BLaER1 (cell line): Measurements from ENCODE around the gene ZBTB12.

Experiments
- H3K27ac ChIP-seq: shearing (Covaris generic); formaldehyde crosslinking; 2 replicates; pipeline ENCODE4 v1.8.1; 2022
- H3K27me3 ChIP-seq: shearing (Covaris generic); formaldehyde crosslinking; 2 replicates; pipeline ENCODE4 v1.8.1; 2022
- H3K36me3 ChIP-seq: shearing (Covaris generic); formaldehyde crosslinking; 2 replicates; pipeline ENCODE4 v1.8.1; 2022
- H3K4me1 ChIP-seq: shearing (Covaris generic); formaldehyde crosslinking; 2 replicates; pipeline ENCODE4 v1.8.1; 2022
- H3K4me2 ChIP-seq: shearing (Covaris generic); formaldehyde crosslinking; 2 replicates; pipeline ENCODE4 v1.8.1; 2022
- H3K4me3 ChIP-seq: shearing (Covaris generic); formaldehyde crosslinking; 2 replicates; pipeline ENCODE4 v1.8.1; 2022
- H3K9ac ChIP-seq: shearing (Covaris generic); formaldehyde crosslinking; 2 replicates; pipeline ENCODE4 v1.8.1; 2022
- H3K9me3 ChIP-seq: shearing (Covaris generic); formaldehyde crosslinking; 2 replicates; pipeline ENCODE4 v1.8.1; 2022
- H4K20me1 ChIP-seq: shearing (Covaris generic); formaldehyde crosslinking; 2 replicates; pipeline ENCODE4 v1.8.1; 2022
- Cebpa-rat ChIP-seq: shearing (Covaris generic); IDR thresholded peaks from 2 replicates; pipeline ENCODE4 v1.8.1; 2022

Gene ZBTB12, protein sequence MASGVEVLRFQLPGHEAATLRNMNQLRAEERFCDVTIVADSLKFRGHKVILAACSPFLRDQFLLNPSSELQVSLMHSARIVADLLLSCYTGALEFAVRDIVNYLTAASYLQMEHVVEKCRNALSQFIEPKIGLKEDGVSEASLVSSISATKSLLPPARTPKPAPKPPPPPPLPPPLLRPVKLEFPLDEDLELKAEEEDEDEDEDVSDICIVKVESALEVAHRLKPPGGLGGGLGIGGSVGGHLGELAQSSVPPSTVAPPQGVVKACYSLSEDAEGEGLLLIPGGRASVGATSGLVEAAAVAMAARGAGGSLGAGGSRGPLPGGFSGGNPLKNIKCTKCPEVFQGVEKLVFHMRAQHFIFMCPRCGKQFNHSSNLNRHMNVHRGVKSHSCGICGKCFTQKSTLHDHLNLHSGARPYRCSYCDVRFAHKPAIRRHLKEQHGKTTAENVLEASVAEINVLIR

DNA sequence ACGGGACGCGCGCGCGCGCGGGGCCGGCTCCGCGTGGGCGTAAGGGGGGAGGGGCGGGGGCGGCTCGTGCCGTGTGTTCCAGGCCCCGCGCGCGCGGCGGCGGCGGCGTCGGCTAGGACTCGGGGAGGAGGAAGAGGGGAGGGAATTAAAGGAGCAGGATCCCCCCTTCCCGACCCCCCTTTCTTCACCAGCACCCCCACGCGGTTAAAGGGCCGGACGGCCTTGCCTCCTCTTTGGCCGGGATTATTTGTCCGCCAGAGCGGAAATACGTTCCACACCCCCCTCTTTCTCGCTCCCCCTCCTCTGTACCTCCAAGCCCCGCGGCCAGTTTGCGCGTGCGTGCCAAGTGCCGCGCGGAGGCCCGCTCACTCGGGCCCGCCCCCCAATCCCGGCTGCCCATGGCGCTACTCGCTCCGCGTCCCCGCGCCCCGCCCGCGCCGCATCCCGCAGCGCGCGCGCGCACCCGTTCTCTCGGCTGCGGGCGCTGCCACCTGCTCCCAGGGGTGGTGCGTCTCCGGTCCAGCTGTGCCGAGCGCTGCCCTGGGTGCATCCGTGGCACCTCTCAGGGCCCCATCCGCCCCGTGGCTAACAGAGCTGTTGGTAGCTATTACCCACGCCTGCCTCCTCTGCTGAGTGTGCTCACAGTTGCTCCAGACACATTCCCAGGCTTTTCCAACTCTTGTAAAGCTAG, at the start of gene ZBTB12:
ZBTB12 (minus strand) TSS at position 134 of the 691 bp plus-strand sequence. CDS start 781 bp downstream, outside the sequence.
- peaks cover 35% of the 10 kb centered on the region for H3K4me1 ChIP-seq
- peak within 1 kb of the TSS; percentile 85 for H3K9ac ChIP-seq
- TF ChIP-seq Cebpa-rat, result no peak
- no peaks in the 10 kb centered on the region for H3K9me3 ChIP-seq
- H4K20me1 ChIP-seq, result no peaks in the 10 kb centered on the region
- no peaks in the 10 kb centered on the region for H3K27me3 ChIP-seq
- H3K36me3 ChIP-seq, result no peaks in the 10 kb centered on the region
- H3K4me2 ChIP-seq, result peak within 1 kb of the TSS; percentile 81
- peak within 1 kb of the TSS; percentile 73 for H3K4me3 ChIP-seq
- H3K27ac ChIP-seq, result peak within 1 kb of the TSS; percentile 92

DNA sequence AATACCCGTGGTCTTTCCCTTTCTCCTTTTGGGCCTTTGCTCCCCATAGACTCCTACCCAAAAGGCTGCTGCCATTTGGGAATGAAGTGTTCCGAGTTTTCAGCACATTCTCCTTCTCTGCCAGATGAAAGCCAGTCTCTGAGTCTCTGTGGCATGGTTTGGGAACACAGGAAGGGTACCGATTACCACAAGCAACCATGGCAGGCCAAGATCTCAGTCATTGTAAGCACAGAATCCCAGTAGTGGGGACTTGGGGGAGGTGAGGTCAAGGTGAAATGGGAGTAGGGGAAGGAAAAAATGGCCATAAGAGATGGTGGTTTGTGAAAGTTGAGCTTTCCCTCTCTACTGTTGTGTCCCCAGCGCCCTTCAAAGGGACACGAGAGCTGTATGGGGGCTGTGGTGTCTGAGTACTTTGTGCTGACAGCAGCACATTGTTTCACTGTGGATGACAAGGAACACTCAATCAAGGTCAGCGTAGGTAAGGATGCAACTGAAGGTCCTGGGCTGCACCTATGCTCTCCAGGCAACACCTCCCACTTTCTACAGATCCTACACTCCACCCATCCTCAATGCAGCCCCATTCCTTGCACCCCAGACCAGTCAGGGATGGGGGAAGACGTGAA, 48.2 kb upstream of the ZBTB12 start:
- Histone ChIP-seq H4K20me1 (no peaks in the 10 kb centered on the region), H3K9me3 (no peaks in the 10 kb centered on the region), H3K4me1 (no peaks in the 10 kb centered on the region), H3K4me3 (no peak overlapping the region), H3K4me2 (no peak overlapping the region), H3K27me3 (no peaks in the 10 kb centered on the region), H3K9ac (no peak overlapping the region), H3K36me3 (peaks cover 52% of the 10 kb centered on the region), H3K27ac (no peak overlapping the region)
- no peak for TF ChIP-seq Cebpa-rat

DNA sequence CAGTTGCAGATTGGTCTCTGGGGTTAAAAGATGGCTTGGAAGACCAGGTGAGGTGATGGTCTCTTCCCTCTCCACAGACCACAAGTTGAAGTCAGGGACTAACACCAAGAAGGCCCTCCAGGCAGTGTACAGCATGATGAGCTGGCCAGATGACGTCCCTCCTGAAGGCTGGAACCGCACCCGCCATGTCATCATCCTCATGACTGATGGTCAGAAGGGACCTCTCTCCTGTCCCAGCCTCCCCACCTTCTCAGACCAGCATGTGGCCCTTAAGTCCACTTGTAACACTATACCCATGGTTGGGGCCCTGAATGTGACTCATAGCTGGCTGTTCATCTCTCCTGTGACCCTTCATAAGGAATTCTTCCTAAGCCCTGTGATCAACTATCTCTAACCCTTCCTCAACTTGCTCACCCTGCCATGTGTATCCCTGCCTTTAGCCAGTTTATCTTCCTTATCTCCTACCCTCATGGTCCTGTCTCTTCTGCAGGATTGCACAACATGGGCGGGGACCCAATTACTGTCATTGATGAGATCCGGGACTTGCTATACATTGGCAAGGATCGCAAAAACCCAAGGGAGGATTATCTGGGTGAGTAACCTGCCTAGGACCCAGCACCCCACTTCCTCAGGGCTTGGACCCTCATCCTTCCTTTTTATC, 47.0 kb upstream of the ZBTB12 start:
- Histone ChIP-seq H3K9ac (no peak overlapping the region), H3K4me1 (no peaks in the 10 kb centered on the region), H3K4me3 (no peak overlapping the region), H4K20me1 (no peaks in the 10 kb centered on the region), H3K27me3 (no peaks in the 10 kb centered on the region), H3K4me2 (no peak overlapping the region), H3K9me3 (no peaks in the 10 kb centered on the region), H3K27ac (no peak overlapping the region), H3K36me3 (peaks cover 41% of the 10 kb centered on the region)
- 0 out of 2 replicates have a peak, but pooled peaks have one; percentile 16 for TF ChIP-seq Cebpa-rat

DNA sequence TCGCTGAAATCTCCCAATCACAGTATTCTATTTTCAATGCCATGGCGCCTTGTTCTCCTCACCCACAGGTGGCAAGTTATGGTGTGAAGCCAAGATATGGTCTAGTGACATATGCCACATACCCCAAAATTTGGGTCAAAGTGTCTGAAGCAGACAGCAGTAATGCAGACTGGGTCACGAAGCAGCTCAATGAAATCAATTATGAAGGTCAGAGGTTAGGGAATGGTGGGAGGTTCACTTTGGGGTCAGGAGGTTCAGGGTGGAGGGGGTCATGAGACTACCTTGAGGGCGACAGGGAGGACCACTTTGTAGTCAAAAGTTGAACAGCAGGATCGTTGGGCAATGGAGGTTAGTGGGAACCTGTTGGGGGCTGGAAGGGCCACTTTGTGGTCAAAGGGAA, 46.4 kb upstream of the ZBTB12 start:
- Histone ChIP-seq H4K20me1 (no peaks in the 10 kb centered on the region), H3K4me2 (no peak overlapping the region), H3K4me3 (no peak overlapping the region), H3K27ac (no peak overlapping the region), H3K9me3 (no peaks in the 10 kb centered on the region), H3K4me1 (no peaks in the 10 kb centered on the region), H3K9ac (no peak overlapping the region), H3K36me3 (peaks cover 35% of the 10 kb centered on the region), H3K27me3 (no peaks in the 10 kb centered on the region)
- no peak for TF ChIP-seq Cebpa-rat

DNA sequence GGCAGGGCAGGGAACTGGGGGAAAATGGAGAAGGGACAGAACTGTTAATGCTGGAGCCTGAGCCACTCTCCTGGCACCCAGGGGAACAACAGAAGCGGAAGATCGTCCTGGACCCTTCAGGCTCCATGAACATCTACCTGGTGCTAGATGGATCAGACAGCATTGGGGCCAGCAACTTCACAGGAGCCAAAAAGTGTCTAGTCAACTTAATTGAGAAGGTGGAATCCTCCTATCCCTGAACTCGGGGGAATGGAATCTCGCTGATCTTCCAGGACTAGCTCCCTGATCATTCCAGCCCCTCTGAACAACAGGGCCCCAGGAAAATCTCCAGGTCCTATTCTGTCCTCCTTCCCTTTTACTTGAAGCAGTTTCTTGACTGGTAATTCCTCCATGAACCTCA, 46.0 kb upstream of the ZBTB12 start:
- H3K4me2 ChIP-seq, result no peak overlapping the region
- H3K4me1 ChIP-seq, result no peaks in the 10 kb centered on the region
- H4K20me1 ChIP-seq, result no peaks in the 10 kb centered on the region
- no peak for TF ChIP-seq Cebpa-rat
- H3K27me3 ChIP-seq, result no peaks in the 10 kb centered on the region
- no peaks in the 10 kb centered on the region for H3K9me3 ChIP-seq
- H3K36me3 ChIP-seq, result peaks cover 31% of the 10 kb centered on the region
- H3K4me3 ChIP-seq, result no peak overlapping the region
- H3K27ac ChIP-seq, result no peak overlapping the region
- no peak overlapping the region for H3K9ac ChIP-seq

DNA sequence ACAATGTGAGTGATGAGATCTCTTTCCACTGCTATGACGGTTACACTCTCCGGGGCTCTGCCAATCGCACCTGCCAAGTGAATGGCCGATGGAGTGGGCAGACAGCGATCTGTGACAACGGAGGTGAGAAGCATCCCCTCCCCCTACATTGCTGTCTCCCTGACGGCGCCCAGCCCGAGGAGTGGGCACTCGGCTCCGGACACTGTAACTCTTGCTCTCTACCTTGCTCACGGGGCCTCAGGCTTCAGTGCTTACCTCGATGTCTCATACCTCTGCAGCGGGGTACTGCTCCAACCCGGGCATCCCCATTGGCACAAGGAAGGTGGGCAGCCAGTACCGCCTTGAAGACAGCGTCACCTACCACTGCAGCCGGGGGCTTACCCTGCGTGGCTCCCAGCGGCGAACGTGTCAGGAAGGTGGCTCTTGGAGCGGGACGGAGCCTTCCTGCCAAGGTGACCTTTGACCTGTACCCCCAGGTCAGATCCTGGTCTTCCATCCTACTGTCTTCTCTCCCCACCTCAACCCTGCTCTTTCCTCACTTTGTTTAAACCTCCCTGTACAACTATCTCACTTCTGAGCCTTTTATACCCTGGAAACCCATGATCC, 45.3 kb upstream of the ZBTB12 start:
- no peak overlapping the region for H3K4me3 ChIP-seq
- no peak overlapping the region for H3K27ac ChIP-seq
- no peaks in the 10 kb centered on the region for H3K27me3 ChIP-seq
- H3K9ac ChIP-seq, result no peak overlapping the region
- TF ChIP-seq Cebpa-rat, result no peak
- H3K4me1 ChIP-seq, result no peaks in the 10 kb centered on the region
- peaks cover 24% of the 10 kb centered on the region for H3K36me3 ChIP-seq
- no peak overlapping the region for H3K4me2 ChIP-seq
- H4K20me1 ChIP-seq, result no peaks in the 10 kb centered on the region
- no peaks in the 10 kb centered on the region for H3K9me3 ChIP-seq

DNA sequence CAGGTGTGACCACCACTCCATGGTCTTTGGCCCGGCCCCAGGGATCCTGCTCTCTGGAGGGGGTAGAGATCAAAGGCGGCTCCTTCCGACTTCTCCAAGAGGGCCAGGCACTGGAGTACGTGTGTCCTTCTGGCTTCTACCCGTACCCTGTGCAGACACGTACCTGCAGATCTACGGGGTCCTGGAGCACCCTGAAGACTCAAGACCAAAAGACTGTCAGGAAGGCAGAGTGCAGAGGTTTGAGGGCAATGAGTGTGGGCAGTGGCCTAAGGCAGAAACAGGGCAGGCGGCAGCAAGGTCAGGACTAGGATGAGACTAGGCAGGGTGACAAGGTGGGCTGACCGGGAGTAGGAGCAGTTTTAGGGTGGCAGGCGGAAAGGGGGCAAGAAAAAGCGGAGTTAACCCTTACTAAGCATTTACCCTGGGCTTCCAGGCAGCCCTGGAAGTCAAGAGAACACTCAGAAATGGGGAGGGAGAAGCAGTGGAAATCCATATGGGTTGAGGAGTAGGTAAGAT, 44.5 kb upstream of the ZBTB12 start:
- no peak for TF ChIP-seq Cebpa-rat
- H3K9ac ChIP-seq, result no peak overlapping the region
- no peak overlapping the region for H3K4me3 ChIP-seq
- H3K4me2 ChIP-seq, result no peak overlapping the region
- no peak overlapping the region for H3K27ac ChIP-seq
- H4K20me1 ChIP-seq, result no peaks in the 10 kb centered on the region
- H3K9me3 ChIP-seq, result no peaks in the 10 kb centered on the region
- no peaks in the 10 kb centered on the region for H3K27me3 ChIP-seq
- peaks cover 16% of the 10 kb centered on the region for H3K36me3 ChIP-seq
- H3K4me1 ChIP-seq, result peaks cover 1% of the 10 kb centered on the region; the same call in 1 of the 2 replicates

DNA sequence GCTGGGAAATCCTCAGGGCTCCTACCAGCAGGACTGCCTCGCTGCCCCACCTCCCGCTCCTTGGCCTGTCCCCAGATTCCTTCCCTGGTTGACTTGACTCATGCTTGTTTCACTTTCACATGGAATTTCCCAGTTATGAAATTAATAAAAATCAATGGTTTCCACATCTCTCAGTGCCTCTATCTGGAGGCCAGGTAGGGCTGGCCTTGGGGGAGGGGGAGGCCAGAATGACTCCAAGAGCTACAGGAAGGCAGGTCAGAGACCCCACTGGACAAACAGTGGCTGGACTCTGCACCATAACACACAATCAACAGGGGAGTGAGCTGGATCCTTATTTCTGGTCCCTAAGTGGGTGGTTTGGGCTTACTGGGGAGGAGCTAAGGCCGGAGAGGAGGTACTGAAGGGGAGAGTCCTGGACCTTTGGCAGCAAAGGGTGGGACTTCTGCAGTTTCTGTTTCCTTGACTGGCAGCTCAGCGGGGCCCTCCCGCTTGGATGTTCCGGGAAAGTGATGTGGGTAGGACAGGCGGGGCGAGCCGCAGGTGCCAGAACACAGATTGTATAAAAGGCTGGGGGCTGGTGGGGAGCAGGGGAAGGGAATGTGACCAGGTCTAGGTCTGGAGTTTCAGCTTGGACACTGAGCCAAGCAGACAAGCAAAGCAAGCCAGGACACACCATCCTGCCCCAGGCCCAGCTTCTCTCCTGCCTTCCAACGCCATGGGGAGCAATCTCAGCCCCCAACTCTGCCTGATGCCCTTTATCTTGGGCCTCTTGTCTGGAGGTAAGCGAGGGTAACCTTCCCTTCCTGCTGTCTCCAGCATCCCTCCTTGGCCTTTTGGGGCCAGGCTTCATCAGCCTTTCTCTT, 43.9 kb upstream of the ZBTB12 start, which contains the start of gene CFB:
CFB (plus strand) TSS at position 589 of the 863 bp plus-strand sequence; CDS start at position 716, 127 bp downstream.
- Histone ChIP-seq H3K9me3 (no peaks in the 10 kb centered on the region), H3K27me3 (no peaks in the 10 kb centered on the region), H3K27ac (no peak within 1 kb of the TSS), H4K20me1 (no peaks in the 10 kb centered on the region), H3K9ac (no peak within 1 kb of the TSS), H3K36me3 (peaks cover 9% of the 10 kb centered on the region), H3K4me1 (peaks cover 8% of the 10 kb centered on the region), H3K4me2 (no peak within 1 kb of the TSS), H3K4me3 (no peak within 1 kb of the TSS)
- no peak for TF ChIP-seq Cebpa-rat
